Prostate gland (tissue), 2 donors: ENCODE results near the gene CBL. TPM values are rescaled to one million over a fixed set of nuclear protein-coding genes. Genes with fewer than 3 reads are reported as not detected.

ENCODE experiments used
- DNase-seq: peaks from one replicate; pipeline ENCODE4 v3.0.0-alpha.2; 2019; ENCODE audit warnings: low spot score
- H3K27ac ChIP-seq, 2 donors: fragments of 200-600 bp; sonication (generic); 2 replicates each; pipeline ENCODE4 v1.5.1; 2017 to 2019
- H3K27me3 ChIP-seq: fragments of 200-600 bp; sonication (generic); replicated peaks from 2 replicates; pipeline ENCODE4 v1.5.1; 2019; ENCODE audit not compliant: insufficient read depth
- H3K36me3 ChIP-seq, 2 donors: fragments of 200-600 bp; sonication (generic); 1 replicate in 1 of 2; 2 replicates in 1 of 2; pipeline versions ENCODE4 v1.5.1 to v1.8.1; 2017 to 2019
- H3K4me1 ChIP-seq: fragments of 200-600 bp; sonication (generic); replicated peaks from 2 replicates; pipeline ENCODE4 v1.5.1; 2019
- H3K4me3 ChIP-seq, 2 donors: fragments of 200-600 bp; sonication (generic); 2 replicates each; pipeline ENCODE4 v1.5.1; 2017 to 2019
- H3K9me3 ChIP-seq: fragments of 200-600 bp; sonication (generic); 2 replicates; pipeline ENCODE4 v1.5.1; 2017
- POLR2A ChIP-seq: fragments of 450-650 bp; IDR thresholded peaks from one replicate; pipeline ENCODE4 v1.6.1; 2016; ENCODE audit warnings: antibody characterized with exemption, mild to moderate bottlenecking
- POLR2AphosphoS5 ChIP-seq: sonication (generic); formaldehyde crosslinking; IDR thresholded peaks from one replicate; pipeline ENCODE4 v1.6.1; 2017; ENCODE audit warnings: antibody characterized with exemption
- WGBS: methylation state at CpG from one replicate; pipeline ENCODE4 v1.1.5; 2018; 5-methylcytosine and 5-hydroxymethylcytosine counted together
- intact Hi-C: fragments of 100-400 bp; cut with DNase I; formaldehyde crosslinking; loops from one replicate; pipeline ENCODE4 v1.14.2; 2022
- total RNA-seq, 2 donors: library from RNA; depleted of rRNA; stranded (reverse); fragments of >200 nt; gene quantifications; one replicate each; pipeline ENCODE4 v1.1.0, GENCODE V29; 2016
- TF ChIP-seq, protein P1 (sequence below), 4 experiments: fragments of 200-600 bp in 2 of 4; fragments of 450-650 bp in 2 of 4; sonication (generic) in 2 of 4; IDR thresholded peaks; 1 replicate in 3 of 4; 2 replicates in 1 of 4; pipeline ENCODE4 v1.5.1; 2016 to 2019; ENCODE audit warnings: antibody characterized with exemption in 4 of 4, mild to moderate bottlenecking in 2 of 4, moderate library complexity in 2 of 4

CBL gene
- total RNA-seq, 2 donors from 2014 or later: 9.8 to 38.8 TPM

DNA sequence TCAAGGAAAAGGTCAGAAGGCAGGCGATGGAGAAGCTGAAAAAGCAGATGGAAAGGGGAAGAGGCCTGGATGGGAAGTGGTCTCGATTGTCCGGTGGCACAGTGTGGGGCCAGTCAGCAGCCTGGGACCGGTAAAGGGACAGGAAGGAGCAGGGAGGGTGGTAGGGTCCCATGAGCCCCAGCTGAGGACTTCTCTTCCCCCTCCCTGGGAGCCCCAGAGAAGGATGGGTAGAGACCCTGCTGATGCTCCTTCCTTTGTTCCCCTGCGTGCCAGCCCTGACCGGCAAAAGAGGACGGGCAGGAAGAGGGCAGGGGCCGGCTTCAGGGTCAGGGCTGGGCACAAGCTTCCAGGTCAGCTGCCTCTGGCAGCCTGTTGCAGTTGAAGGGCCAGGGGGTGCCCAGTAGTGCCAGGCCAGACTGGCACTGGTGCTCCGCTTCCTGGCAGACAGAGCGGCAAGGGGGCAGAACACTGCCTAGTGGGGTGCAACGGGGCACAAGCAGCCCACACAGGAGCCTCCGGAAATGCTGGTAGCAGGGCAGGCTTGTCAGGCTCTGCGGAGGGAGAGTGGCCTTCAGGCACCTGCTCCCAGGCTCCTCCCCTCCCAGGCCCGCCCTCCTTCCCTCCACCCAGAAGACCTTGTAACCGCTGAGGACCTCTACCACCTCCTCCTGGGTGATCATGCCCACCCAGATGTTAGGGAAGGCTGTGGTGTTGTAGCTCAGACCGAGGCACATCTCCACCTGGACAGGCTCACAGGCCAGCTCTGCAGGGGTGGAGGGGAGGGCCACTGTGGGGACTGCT is 135.3 kb downstream of the CBL start:
- no peaks in the 10 kb centered on the region for H3K27me3 ChIP-seq
- no peak overlapping the region for H3K4me3 ChIP-seq
- whole genome bisulfite sequencing: 68% methylated on average over 13 of the region's 16 CpGs
- intact Hi-C loops: no loop called here
- peak overlapping the region; percentile 69 to 78 for H3K27ac ChIP-seq
- no peak for DNase-seq
- H3K36me3 ChIP-seq: no peaks in the 10 kb centered on the region
- TF ChIP-seq POLR2A: no peak
- no peak for TF ChIP-seq POLR2AphosphoS5
- TF ChIP-seq, protein P1, sequence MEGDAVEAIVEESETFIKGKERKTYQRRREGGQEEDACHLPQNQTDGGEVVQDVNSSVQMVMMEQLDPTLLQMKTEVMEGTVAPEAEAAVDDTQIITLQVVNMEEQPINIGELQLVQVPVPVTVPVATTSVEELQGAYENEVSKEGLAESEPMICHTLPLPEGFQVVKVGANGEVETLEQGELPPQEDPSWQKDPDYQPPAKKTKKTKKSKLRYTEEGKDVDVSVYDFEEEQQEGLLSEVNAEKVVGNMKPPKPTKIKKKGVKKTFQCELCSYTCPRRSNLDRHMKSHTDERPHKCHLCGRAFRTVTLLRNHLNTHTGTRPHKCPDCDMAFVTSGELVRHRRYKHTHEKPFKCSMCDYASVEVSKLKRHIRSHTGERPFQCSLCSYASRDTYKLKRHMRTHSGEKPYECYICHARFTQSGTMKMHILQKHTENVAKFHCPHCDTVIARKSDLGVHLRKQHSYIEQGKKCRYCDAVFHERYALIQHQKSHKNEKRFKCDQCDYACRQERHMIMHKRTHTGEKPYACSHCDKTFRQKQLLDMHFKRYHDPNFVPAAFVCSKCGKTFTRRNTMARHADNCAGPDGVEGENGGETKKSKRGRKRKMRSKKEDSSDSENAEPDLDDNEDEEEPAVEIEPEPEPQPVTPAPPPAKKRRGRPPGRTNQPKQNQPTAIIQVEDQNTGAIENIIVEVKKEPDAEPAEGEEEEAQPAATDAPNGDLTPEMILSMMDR (IDR thresholded peaks at IDR 0.05): no peak
- H3K4me1 ChIP-seq: peaks cover 9% of the 10 kb centered on the region
- no peaks in the 10 kb centered on the region for H3K9me3 ChIP-seq

DNA sequence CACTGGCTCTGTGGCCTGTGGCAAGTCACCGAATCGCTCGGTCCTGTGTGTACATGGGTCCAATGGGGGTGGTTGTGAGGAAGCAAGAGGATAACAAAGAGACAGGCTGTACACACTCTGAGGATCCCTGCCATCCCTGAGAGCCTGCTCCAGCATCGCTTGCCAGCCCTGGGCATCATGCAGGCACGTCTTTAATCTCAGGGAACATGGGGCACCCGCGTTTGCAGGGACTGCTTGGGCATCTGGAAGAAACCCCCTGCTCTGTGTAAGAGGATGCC is 135.8 kb downstream of the CBL start:
- Histone ChIP-seq H3K27me3 (no peaks in the 10 kb centered on the region), H3K4me3 (no peak overlapping the region), H3K27ac (no peak overlapping the region), H3K36me3 (no peaks in the 10 kb centered on the region), H3K9me3 (no peaks in the 10 kb centered on the region), H3K4me1 (peaks cover 9% of the 10 kb centered on the region)
- 79% methylated on average over 7 of the region's 7 CpGs for WGBS
- intact Hi-C loops: no loop called here
- TF ChIP-seq POLR2AphosphoS5: no peak
- DNase-seq: no peak

DNA sequence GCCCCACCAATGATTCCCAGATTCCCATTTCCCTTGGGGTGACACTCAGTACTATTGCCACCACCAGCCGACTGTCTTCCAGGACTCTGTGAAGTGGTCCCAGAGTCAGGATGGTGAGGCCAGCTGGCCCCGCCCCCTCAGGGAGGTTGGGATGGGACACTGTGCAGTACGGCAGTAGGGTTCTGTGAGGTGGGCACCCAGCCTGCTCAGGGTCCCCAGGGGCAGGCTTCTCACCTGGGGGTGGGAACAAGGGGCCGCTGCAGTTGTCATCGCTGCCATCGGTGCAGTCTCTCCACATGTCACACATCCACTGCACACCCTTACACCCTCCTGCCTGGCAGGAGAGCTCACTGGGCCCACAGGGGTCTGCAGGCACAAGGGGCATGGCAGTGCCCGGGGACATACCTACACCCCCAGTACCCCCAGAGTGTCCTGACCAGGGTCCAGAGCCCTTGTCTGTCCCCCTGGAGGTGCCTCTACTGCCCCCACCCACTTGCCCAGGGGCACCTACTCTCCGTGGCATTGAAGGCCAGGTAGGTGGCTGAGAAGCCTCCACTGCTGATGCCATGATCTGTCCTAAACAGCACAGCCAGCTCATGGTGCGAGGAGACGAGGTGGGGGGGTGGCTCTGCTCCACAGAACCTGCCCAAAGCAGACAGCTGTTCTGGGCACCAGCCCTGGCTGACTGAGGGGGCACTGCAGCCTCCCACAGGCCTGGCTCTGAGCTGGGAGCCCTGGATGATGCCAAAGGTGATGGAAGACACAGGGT is 136.4 kb downstream of the CBL start:
- TF ChIP-seq POLR2A: no peak
- Histone ChIP-seq H3K4me3 (no peak overlapping the region), H3K27me3 (no peaks in the 10 kb centered on the region), H3K9me3 (no peaks in the 10 kb centered on the region), H3K27ac (no peak overlapping the region), H3K36me3 (no peaks in the 10 kb centered on the region), H3K4me1 (peaks cover 9% of the 10 kb centered on the region)
- intact Hi-C loops: no loop called here
- WGBS: 95% methylated on average over 6 of the region's 10 CpGs
- DNase-seq: no peak

DNA sequence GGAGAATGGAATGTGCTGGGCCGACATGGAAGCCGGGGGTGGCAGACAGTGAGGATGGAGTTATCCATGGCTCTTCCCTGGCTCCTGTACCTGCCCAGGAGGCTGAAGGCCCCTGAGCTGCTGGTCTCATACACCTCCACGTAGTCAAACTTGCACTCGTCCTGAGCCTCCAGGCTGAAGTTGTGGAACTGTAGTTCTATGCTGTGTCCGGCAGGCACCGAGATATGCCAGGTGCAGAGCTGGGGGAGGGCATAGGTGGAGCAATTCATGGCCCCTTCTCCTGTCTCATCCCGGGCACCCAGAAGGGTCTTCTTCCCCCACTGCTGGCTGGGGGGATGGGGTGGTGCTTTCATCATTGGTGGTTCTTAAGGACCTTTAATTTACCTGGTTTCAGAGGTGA is 137.6 kb downstream of the CBL start:
- WGBS: 89% methylated on average over 7 of the region's 7 CpGs
- TF ChIP-seq, protein P1 (IDR thresholded peaks at IDR 0.05): no peak

DNA sequence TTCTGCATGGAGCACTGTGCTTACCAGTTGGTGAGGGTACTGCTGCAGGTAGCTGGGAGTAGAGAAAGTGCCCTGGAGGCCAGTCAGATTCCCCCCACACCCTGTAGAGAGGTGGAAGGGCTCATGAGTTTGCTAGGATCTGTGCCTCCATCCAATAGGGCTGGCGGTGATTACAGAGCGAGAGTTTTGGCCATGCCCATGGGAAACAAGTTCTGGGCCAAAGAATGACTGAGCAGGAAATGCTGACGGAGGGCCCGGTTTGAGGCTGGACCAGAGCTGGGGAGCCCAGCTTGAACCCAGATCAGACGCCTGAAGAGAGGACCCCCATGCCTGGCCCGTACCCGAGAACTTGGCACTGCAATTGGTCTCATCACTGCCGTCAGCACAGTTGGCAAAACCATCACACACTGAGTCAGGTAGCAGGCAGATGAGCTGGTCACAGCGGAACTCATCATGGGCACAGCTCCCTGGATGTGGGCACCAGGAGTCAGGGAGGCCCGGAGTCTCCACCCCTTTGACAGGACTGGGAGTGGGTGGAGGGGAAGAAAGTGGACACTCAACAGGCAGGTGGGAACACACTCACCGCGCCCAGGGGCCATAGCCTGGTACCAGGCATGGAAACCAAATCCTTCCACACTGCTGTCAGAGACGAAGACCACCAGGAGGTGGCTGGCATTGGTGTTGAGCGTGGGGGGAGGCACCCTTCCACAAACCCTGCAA is 138.3 kb downstream of the CBL start:
- intact Hi-C loops: no loop called here
- no peak for DNase-seq
- no peaks in the 10 kb centered on the region for H3K9me3 ChIP-seq
- WGBS: 88% methylated on average over 14 of the region's 14 CpGs
- no peak for TF ChIP-seq POLR2A
- TF ChIP-seq, protein P1 (IDR thresholded peaks at IDR 0.05): no peak
- TF ChIP-seq POLR2AphosphoS5: no peak
- no peaks in the 10 kb centered on the region for H3K36me3 ChIP-seq
- H3K27ac ChIP-seq: no peak overlapping the region
- H3K27me3 ChIP-seq: no peaks in the 10 kb centered on the region
- H3K4me3 ChIP-seq: no peak overlapping the region
- peaks cover 9% of the 10 kb centered on the region for H3K4me1 ChIP-seq

More for the DNA sequence above, 137.6 kb downstream of the CBL start:
- Histone ChIP-seq H3K36me3 (no peaks in the 10 kb centered on the region), H3K27me3 (no peaks in the 10 kb centered on the region), H3K27ac (no peak overlapping the region), H3K9me3 (no peaks in the 10 kb centered on the region), H3K4me1 (peaks cover 9% of the 10 kb centered on the region), H3K4me3 (no peak overlapping the region)
- intact Hi-C loops: no loop called here
- DNase-seq: no peak
